Right lobe of liver (tissue), 6 donors: ENCODE measurements around the gene NRAP. TPM values are rescaled to one million over a fixed set of nuclear protein-coding genes. Genes with fewer than 3 reads are reported as not detected.

Experiments used
- ATAC-seq, 4 donors: fragments of 200-7000 bp; cut with Tn5 transposase; one replicate each; pipeline ENCODE4 v1.9.1; 2020; ENCODE audit warnings: mild to moderate bottlenecking in 4 of 4, moderate library complexity in 4 of 4
- DNase-seq, 3 donors: peaks; one replicate each; pipeline ENCODE4 v3.0.0-alpha.2; 2020
- H3K27ac ChIP-seq, 3 donors: fragments of 200-600 bp; one replicate each; pipeline ENCODE4 v1.8.0; 2022
- H3K27me3 ChIP-seq, 2 donors: fragments of 200-600 bp; one replicate each; pipeline ENCODE4 v1.8.0; 2022
- H3K36me3 ChIP-seq, 4 donors: fragments of 200-600 bp; sonication (generic) in 1 of 4; one replicate each; pipeline versions ENCODE4 v1.5.1 to v1.8.0; 2017 to 2022; ENCODE audit warnings: control low read depth in 1 of 4
- H3K4me1 ChIP-seq, 4 donors: fragments of 200-600 bp; sonication (generic) in 1 of 4; one replicate each; pipeline versions ENCODE4 v1.5.1 to v1.8.0; 2017 to 2022; ENCODE audit warnings: control low read depth in 1 of 4
- H3K4me3 ChIP-seq, 3 donors: fragments of 200-600 bp; one replicate each; pipeline ENCODE4 v1.8.0; 2022
- H3K9me3 ChIP-seq, 4 donors: fragments of 200-600 bp; sonication (generic) in 1 of 4; one replicate each; pipeline versions ENCODE4 v1.5.1 to v1.8.0; 2017 to 2022; ENCODE audit warnings: control low read depth in 1 of 4
- CTCF ChIP-seq, 4 donors: fragments of 200-600 bp in 3 of 4; fragments of 450-650 bp in 1 of 4; IDR thresholded peaks; one replicate each; pipeline versions ENCODE4 v1.5.1 to v1.8.0; 2016 to 2022; ENCODE audit warnings: antibody characterized with exemption in 4 of 4, mild to moderate bottlenecking in 2 of 4
- POLR2A ChIP-seq: fragments of 450-650 bp; IDR thresholded peaks from one replicate; pipeline ENCODE4 v1.6.1; 2017; ENCODE audit warnings: antibody characterized with exemption, mild to moderate bottlenecking
- WGBS: methylation state at CpG from one replicate; pipeline ENCODE4 v1.1.6; 2018; ENCODE audit warnings: low coverage, low lambda C conversion rate; ENCODE audit not compliant: insufficient coverage; ENCODE audit errors: missing lambda C conversion rate; 5-methylcytosine and 5-hydroxymethylcytosine counted together
- intact Hi-C, 2 donors: fragments of 100-400 bp; cut with DNase I; formaldehyde crosslinking; loops; one replicate each; pipeline versions ENCODE4 v1.11.2 to v1.14.1; 2022
- total RNA-seq, 6 experiments: library from RNA; depleted of rRNA in 2 of 6; stranded (reverse); fragments of >200 nt in 2 of 6; fragmentation: NEBNext Ultra II Directional in 3 of 6; extraction: Animal tissue kit (Norgen Biotek cat#: 25700) in 3 of 6; gene quantifications; one replicate each; pipeline versions ENCODE4 v1.1.0 to v1.2.4, GENCODE V29; 2016 to 2023
- donor health status: DM: no; HTN: yes; CAD: no.
- donor health status: DM: no; HTN: no; CAD: no.
- donor health status: DM: no; HTN: no; CAD: no.
- donor health status: DM: no; HTN: yes; CAD: no.
- donor health status: DM: no; HTN: yes; CAD: no.

Gene NRAP
- total RNA-seq, 6 experiments from 2014 or later, result 0.07 to 1.9 (median 0.22) TPM; not detected in 1

GRCh38 chr10:113547426-113547825 lies 116.4 kb downstream of the NRAP start:
- Histone ChIP-seq H3K27me3 (no peaks in the 10 kb centered on the region), H3K27ac (peak overlapping the region in 2 of 3 donors; percentile 16 to 85), H3K36me3 (no peaks in the 10 kb centered on the region), H3K9me3 (no peaks in the 10 kb centered on the region), H3K4me1 (peaks cover 0 to 75% (median 11%) of the 10 kb centered on the region in 4 donors), H3K4me3 (no peak overlapping the region)
- ATAC-seq (peak; percentile 52 to 74 (median 69)), DNase-seq (peak in 2 of 3 donors; percentile 68 to 85)
- 15% methylated on average over 2 of the region's 2 CpGs for WGBS
- TF ChIP-seq POLR2A, result no peak
- TF ChIP-seq CTCF (IDR thresholded peaks at IDR 0.05), result no peak
- intact Hi-C loops, result no loop called here

- intact Hi-C loops, result no loop called here
- Histone ChIP-seq H3K4me1 (peaks cover 0 to 73% (median 16%) of the 10 kb centered on the region in 4 donors), H3K27me3 (no peaks in the 10 kb centered on the region), H3K36me3 (no peaks in the 10 kb centered on the region), H3K27ac (no peak overlapping the region), H3K4me3 (no peak overlapping the region), H3K9me3 (no peaks in the 10 kb centered on the region)
- TF ChIP-seq CTCF (IDR thresholded peaks at IDR 0.05), result no peak
- no peak for TF ChIP-seq POLR2A
- ATAC-seq (no peak), DNase-seq (no peak)
- 100% methylated on average over 1 of the region's 1 CpG for WGBS
Observed at GRCh38 chr10:113544392-113544791, 119.4 kb downstream of the NRAP start.

- 86% methylated on average over 4 of the region's 5 CpGs for WGBS
- no peaks in the 10 kb centered on the region for H3K27me3 ChIP-seq
- intact Hi-C loops, result no loop called here
- TF ChIP-seq POLR2A (no peak), CTCF (IDR thresholded peaks at IDR 0.05) (no peak)
- no peaks in the 10 kb centered on the region for H3K9me3 ChIP-seq
- H3K36me3 ChIP-seq, result no peaks in the 10 kb centered on the region
- H3K27ac ChIP-seq, result peak overlapping the region in 1 of 3 donors; percentile 77
- no peak overlapping the region for H3K4me3 ChIP-seq
- peaks cover 0 to 71% (median 20%) of the 10 kb centered on the region in 4 donors for H3K4me1 ChIP-seq
- no peak for DNase-seq
- no peak for ATAC-seq
Observed at GRCh38 chr10:113543107-113543955, 120.5 kb downstream of the NRAP start.

- DNase-seq, result peak in 1 of 3 donors; percentile 70
- intact Hi-C loops, result no loop called here
- Histone ChIP-seq H3K27me3 (no peaks in the 10 kb centered on the region), H3K4me1 (peaks cover 0 to 53% (median 20%) of the 10 kb centered on the region in 4 donors), H3K9me3 (no peaks in the 10 kb centered on the region), H3K36me3 (no peaks in the 10 kb centered on the region), H3K4me3 (no peak overlapping the region), H3K27ac (peak overlapping the region; percentile 45 to 77 (median 61))
- no peak for TF ChIP-seq POLR2A
- TF ChIP-seq CTCF (IDR thresholded peaks at IDR 0.05), result no peak
- ATAC-seq, result peak; percentile 8 to 62 (median 58)
- 14% methylated on average over 1 of the region's 1 CpG for WGBS
Observed at GRCh38 chr10:113541549-113541927, 122.3 kb downstream of the NRAP start.
